NT2/D1 (cell line): ENCODE data around the gene KISS1R.

Experiments used
- SUZ12 ChIP-seq: IDR thresholded peaks from 2 replicates; pipeline ENCODE4 v1.6.1; 2011; ENCODE audit not compliant: insufficient read length, insufficient read depth; ENCODE audit errors: extremely low read depth
- YY1 ChIP-seq: IDR thresholded peaks from 2 replicates; pipeline ENCODE4 v1.6.1; 2011; ENCODE audit not compliant: insufficient read length, insufficient read depth
- ZNF274 ChIP-seq: IDR thresholded peaks from 2 replicates; pipeline ENCODE4 v1.6.1; 2011; ENCODE audit warnings: mild to moderate bottlenecking, low read depth, low read length

- TF ChIP-seq YY1: no peak
- TF ChIP-seq ZNF274: no peak
- no peak for TF ChIP-seq SUZ12
Observed at GRCh38 chr19:937259-937694, 20.1 kb downstream of the KISS1R start.
